Ishikawa (cell line): ENCODE results near the gene COL10A1.

Experiments
- CREB1 ChIP-seq: IDR thresholded peaks from 2 replicates; pipeline ENCODE4 v1.6.1; 2012; ENCODE audit warnings: low read depth
- EP300 ChIP-seq: IDR thresholded peaks from 2 replicates; pipeline ENCODE4 v1.6.1; 2012; ENCODE audit warnings: borderline replicate concordance
- FOXM1 ChIP-seq: IDR thresholded peaks from 2 replicates; pipeline ENCODE4 v1.6.1; 2012; ENCODE audit warnings: low read depth, borderline replicate concordance
- RAD21 ChIP-seq: IDR thresholded peaks from 2 replicates; pipeline ENCODE4 v1.6.1; 2012; ENCODE audit warnings: low read depth
- REST ChIP-seq: IDR thresholded peaks from 2 replicates; pipeline ENCODE4 v1.6.1; 2012; ENCODE audit warnings: low read depth, mild to moderate bottlenecking
- TAF1 ChIP-seq: IDR thresholded peaks from 2 replicates; pipeline ENCODE4 v1.6.1; 2012; ENCODE audit warnings: low read depth, mild to moderate bottlenecking
- YY1 ChIP-seq: IDR thresholded peaks from 2 replicates; pipeline ENCODE4 v1.6.1; 2012; ENCODE audit warnings: low read depth

- no peak for TF ChIP-seq REST
- no peak for TF ChIP-seq FOXM1
- no peak for TF ChIP-seq EP300
- TF ChIP-seq CREB1 = no peak
- no peak for TF ChIP-seq YY1
- TF ChIP-seq RAD21 = no peak
- TF ChIP-seq TAF1 = no peak
Observed at GRCh38 chr6:116099036-116099435, 26.9 kb downstream of the COL10A1 start.
